Activated T-cell treated with anti-CD3 and anti-CD28 coated beads for 24 hours (primary cell): ENCODE results near the gene RGS8.

Experiments
- DNase-seq: peaks from one replicate; pipeline ENCODE4 v3.0.0-alpha.2; 2020; ENCODE audit warnings: low read depth

Gene RGS8

GRCh38 chr1:182671750-182672486, 12.5 kb downstream of the RGS8 start:
- no peak for DNase-seq

GRCh38 chr1:182670032-182670749, 14.2 kb downstream of the RGS8 start:
- no peak for DNase-seq

- no peak for DNase-seq
Measured at GRCh38 chr1:182669266-182669665, 15.1 kb downstream of the RGS8 start.

- DNase-seq, result no peak
Measured at GRCh38 chr1:182668521-182669054, 15.8 kb downstream of the RGS8 start.

GRCh38 chr1:182667848-182668505, 16.4 kb downstream of the RGS8 start:
- DNase-seq, result no peak

GRCh38 chr1:182666706-182667105, 17.7 kb downstream of the RGS8 start:
- DNase-seq, result no peak

GRCh38 chr1:182664296-182664695, 20.1 kb downstream of the RGS8 start:
- DNase-seq, result no peak

- no peak for DNase-seq
Measured at GRCh38 chr1:182662956-182663355, 21.4 kb downstream of the RGS8 start.

- DNase-seq, result no peak
Measured at GRCh38 chr1:182662121-182662890, 22.1 kb downstream of the RGS8 start.

GRCh38 chr1:182658055-182658454, 26.3 kb downstream of the RGS8 start:
- DNase-seq, result no peak

- no peak for DNase-seq
Measured at GRCh38 chr1:182656842-182657397, 27.5 kb downstream of the RGS8 start.

- no peak for DNase-seq
Measured at GRCh38 chr1:182653986-182654385, 30.4 kb downstream of the RGS8 start.

- no peak for DNase-seq
Measured at GRCh38 chr1:182652933-182653332, 31.5 kb downstream of the RGS8 start.

- no peak for DNase-seq
Measured at GRCh38 chr1:182651339-182651724, 33.1 kb downstream of the RGS8 start.

- no peak for DNase-seq
Measured at GRCh38 chr1:182650678-182651338, 33.6 kb downstream of the RGS8 start.

GRCh38 chr1:182649041-182649440, 35.3 kb downstream of the RGS8 start:
- no peak for DNase-seq

GRCh38 chr1:182646739-182647138, 37.6 kb downstream of the RGS8 start:
- DNase-seq, result no peak

- no peak for DNase-seq
Measured at GRCh38 chr1:182644886-182645285, 39.5 kb downstream of the RGS8 start.

GRCh38 chr1:182643699-182644098, 40.7 kb downstream of the RGS8 start:
- no peak for DNase-seq

- no peak for DNase-seq
Measured at GRCh38 chr1:182642461-182642860, 41.9 kb downstream of the RGS8 start.

GRCh38 chr1:182641561-182641960, 42.8 kb downstream of the RGS8 start:
- DNase-seq, result no peak
